GM12878 (cell line): ENCODE results near the gene TMEM132D.

ENCODE experiments used
- CEBPB ChIP-seq, 2 experiments: fragments of 150-350 bp in 1 of 2; IDR thresholded peaks; 2 replicates each; pipeline ENCODE4 v1.6.1; 2012 to 2014; ENCODE audit warnings: low read depth in 2 of 2, low read length in 2 of 2, borderline replicate concordance in 1 of 2, inconsistent platforms in 1 of 2
- EGR1 ChIP-seq, 2 experiments: IDR thresholded peaks; 1 replicate in 1 of 2; 2 replicates in 1 of 2; pipeline ENCODE4 v1.6.1; 2011 to 2012; ENCODE audit warnings: low read depth in 2 of 2, low read length in 2 of 2, borderline replicate concordance in 1 of 2, mild to moderate bottlenecking in 1 of 2, moderate library complexity in 1 of 2
- FOS ChIP-seq: IDR thresholded peaks from 3 replicates; pipeline ENCODE4 v1.6.1; 2011; ENCODE audit warnings: borderline replicate concordance; ENCODE audit not compliant: insufficient read length; ENCODE audit errors: extremely low read depth
- JUND ChIP-seq: IDR thresholded peaks from 2 replicates; pipeline ENCODE4 v1.6.1; 2012; ENCODE audit warnings: low read depth, mild to moderate bottlenecking, low read length, improper control_type of control experiment, moderate library complexity
- POLR2A ChIP-seq: IDR thresholded peaks from 2 replicates; pipeline ENCODE4 v1.6.1; 2011; ENCODE audit warnings: low read depth, mild to moderate bottlenecking, low read length
- SMAD5 ChIP-seq: IDR thresholded peaks from 2 replicates; pipeline ENCODE4 v1.6.1; 2016; ENCODE audit warnings: antibody characterized with exemption, low read depth

- no peak for TF ChIP-seq EGR1 (IDR thresholded peaks at IDR 0.05; ENCODE audit: borderline replicate concordance in 1 of 2, low read depth in 2 of 2, low read length in 2 of 2)
- no peak for TF ChIP-seq JUND
- no peak for TF ChIP-seq POLR2A
- no peak for TF ChIP-seq FOS
- TF ChIP-seq SMAD5 = no peak
- no peak for TF ChIP-seq CEBPB (IDR thresholded peaks at IDR 0.05; ENCODE audit: borderline replicate concordance in 1 of 2, low read depth in 2 of 2, low read length in 2 of 2)
Measured at GRCh38 chr12:129312048-129312447, 591.8 kb downstream of the TMEM132D start.
